ENCODE measurements around the gene CNOT1. TPM values are rescaled to one million over a fixed set of nuclear protein-coding genes. Genes with fewer than 3 reads are reported as not detected.
A peak's percentile ranks its signal among the peaks of the same experiment; 100 is the strongest.

The CNOT1 gene
- total RNA-seq, 1 experiment from 2014 or later = 198 TPM

- DNase-seq = peak; percentile 28
- H3K27me3 ChIP-seq (ENCODE audit: control insufficient read depth, insufficient read depth, low read length) = no peaks in the 10 kb centered on the region; the same call in 1 of the 2 replicates
- no peaks in the 10 kb centered on the region; the same call in 1 of the 2 replicates for H3K36me3 ChIP-seq (replicated peaks; ENCODE audit: control insufficient read depth, insufficient read depth, low read length)
- H3K4me3 ChIP-seq (ENCODE audit: insufficient read depth, low read depth, low read length) = no peak overlapping the region
Observed at GRCh38 chr16:58510776-58511628, 118.6 kb downstream of the CNOT1 start.

DNA sequence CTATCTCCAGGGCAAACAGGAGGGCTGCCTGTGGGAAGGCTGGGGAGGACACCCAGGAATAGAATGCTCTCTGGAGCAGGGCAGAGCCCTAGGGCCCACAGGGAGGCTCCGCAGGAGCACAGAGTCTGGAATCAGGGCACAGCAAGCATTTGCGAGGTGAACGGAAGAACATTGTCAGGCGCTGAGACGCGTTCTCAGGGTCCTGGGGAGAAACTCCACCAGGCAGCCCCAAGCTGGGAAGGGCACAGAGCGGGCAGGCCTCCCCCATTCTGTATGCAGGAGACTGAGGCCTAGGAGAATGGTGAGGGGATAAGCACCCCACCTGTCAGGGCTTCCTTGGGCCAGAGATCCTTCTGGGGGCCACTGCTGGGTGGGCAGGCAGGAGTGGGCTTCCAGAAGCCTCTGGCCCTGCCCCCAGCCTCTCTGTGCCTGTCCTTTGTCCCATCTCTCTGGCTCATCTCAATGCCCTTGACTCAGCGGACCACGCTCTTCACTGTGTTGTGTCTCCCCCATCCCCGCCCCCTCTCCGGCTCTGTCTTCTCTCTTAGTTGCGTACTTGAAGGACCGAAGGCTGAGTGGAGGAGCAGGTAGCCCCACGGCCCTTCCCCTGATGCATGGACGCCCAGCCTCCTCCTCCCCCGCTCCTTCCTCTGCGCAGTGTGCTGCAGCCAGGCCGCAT is 119.4 kb downstream of the CNOT1 start:
- H3K4me3 ChIP-seq (ENCODE audit: insufficient read depth, low read depth, low read length) = no peak overlapping the region
- peak; percentile 36 for DNase-seq
- H3K27me3 ChIP-seq (ENCODE audit: control insufficient read depth, insufficient read depth, low read length) = no peaks in the 10 kb centered on the region; the same call in 1 of the 2 replicates
- no peaks in the 10 kb centered on the region; the same call in 1 of the 2 replicates for H3K36me3 ChIP-seq (replicated peaks; ENCODE audit: control insufficient read depth, insufficient read depth, low read length)

- no peak for DNase-seq
- Histone ChIP-seq H3K36me3 (replicated peaks; ENCODE audit: control insufficient read depth, insufficient read depth, low read length) (no peaks in the 10 kb centered on the region; the same call in 1 of the 2 replicates), H3K27me3 (ENCODE audit: control insufficient read depth, insufficient read depth, low read length) (no peaks in the 10 kb centered on the region; the same call in 1 of the 2 replicates), H3K4me3 (ENCODE audit: insufficient read depth, low read depth, low read length) (no peak overlapping the region)
Observed at GRCh38 chr16:58509256-58510096, 120.2 kb downstream of the CNOT1 start.

- no peak for DNase-seq
- no peaks in the 10 kb centered on the region; the same call in 1 of the 2 replicates for H3K36me3 ChIP-seq (replicated peaks; ENCODE audit: control insufficient read depth, insufficient read depth, low read length)
- H3K4me3 ChIP-seq (ENCODE audit: insufficient read depth, low read depth, low read length) = no peak overlapping the region
- H3K27me3 ChIP-seq (ENCODE audit: control insufficient read depth, insufficient read depth, low read length) = no peaks in the 10 kb centered on the region; the same call in 1 of the 2 replicates
Observed at GRCh38 chr16:58508671-58509251, 120.9 kb downstream of the CNOT1 start.

- no peaks in the 10 kb centered on the region; the same call in 1 of the 2 replicates for H3K27me3 ChIP-seq (ENCODE audit: control insufficient read depth, insufficient read depth, low read length)
- H3K36me3 ChIP-seq (replicated peaks; ENCODE audit: control insufficient read depth, insufficient read depth, low read length) = no peaks in the 10 kb centered on the region; the same call in 1 of the 2 replicates
- DNase-seq = no peak
- H3K4me3 ChIP-seq (ENCODE audit: insufficient read depth, low read depth, low read length) = no peak overlapping the region
Observed at GRCh38 chr16:58507963-58508670, 121.5 kb downstream of the CNOT1 start.

DNA sequence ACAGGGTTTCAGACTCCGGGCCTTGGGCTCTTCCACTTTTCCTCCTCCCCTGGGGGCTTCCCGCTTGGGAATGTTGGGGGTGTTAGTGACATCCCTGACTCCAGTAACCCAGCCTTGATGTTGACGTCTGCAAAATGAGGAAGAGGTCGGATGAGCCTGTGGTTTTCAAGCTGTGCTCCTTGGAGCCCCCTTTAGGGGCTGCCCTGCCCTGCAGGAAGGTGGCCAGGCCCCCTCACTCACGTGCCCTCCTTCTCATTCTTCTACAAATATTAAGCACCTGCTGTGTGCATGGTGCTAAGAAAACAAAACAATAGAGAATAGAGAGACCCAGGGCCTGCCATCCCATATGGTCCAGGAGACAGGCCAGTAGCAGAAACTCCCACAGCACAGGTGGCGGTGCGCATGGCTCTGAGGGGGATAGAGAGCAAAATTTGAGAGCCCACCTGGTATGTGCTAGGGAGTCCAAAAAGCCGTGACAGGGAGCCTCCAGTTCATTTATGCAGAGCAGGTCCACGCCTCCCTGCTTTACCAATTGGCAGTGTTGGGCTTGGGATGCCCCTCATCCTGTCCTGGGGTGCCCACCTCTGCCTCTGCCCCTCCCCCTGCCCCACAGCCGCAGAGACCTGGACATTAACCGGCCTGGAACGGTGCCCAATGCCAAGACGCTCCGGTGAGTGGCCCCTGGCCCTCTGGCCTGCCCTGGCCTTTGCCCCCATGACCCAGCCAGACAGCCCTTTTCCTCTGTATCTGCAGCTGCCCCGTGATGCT is 122.2 kb downstream of the CNOT1 start:
- no peak for DNase-seq

DNA sequence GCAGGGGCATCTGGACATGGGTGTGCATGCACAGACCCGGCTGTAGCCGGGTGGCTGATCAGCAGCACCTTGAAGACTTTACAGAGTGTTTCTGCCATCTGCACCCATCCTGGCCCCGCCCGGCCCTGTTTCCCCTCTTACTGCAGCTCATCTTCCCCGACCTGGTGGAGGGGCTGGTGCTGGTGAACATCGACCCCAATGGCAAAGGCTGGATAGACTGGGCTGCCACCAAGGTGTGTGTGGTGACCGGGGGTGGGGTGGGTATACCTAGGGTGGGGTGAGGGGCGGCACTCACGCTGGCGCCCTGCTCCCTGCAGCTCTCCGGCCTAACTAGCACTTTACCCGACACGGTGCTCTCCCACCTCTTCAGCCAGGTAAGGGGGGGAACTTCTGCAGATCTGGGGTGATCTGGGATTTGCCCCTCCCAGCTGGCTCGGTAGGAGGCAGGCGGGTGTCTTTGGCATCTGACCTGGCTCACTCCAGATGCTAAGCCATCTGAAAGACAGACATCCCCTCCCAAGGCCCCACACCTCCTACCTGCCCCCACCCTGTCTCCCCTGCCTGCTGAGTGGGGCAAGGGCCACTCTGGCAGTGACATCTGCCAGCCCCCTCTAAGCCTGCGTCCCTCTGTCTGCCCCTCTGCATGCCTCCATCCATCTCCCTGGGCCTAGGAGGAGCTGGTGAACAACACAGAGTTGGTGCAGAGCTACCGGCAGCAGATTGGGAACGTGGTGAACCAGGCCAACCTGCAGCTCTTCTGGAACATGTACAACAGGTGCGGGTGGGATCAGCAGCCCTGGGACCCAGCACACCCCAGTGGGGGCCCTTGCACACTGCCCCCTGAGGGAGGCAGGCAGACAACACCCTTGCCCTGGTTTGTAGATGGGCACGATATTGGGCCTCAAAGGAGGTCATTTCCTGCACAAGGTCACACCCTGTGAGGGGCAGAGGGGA is 123.1 kb downstream of the CNOT1 start:
- DNase-seq = peak; percentile 48
- Histone ChIP-seq H3K4me3 (ENCODE audit: insufficient read depth, low read depth, low read length) (no peak overlapping the region), H3K27me3 (ENCODE audit: control insufficient read depth, insufficient read depth, low read length) (no peaks in the 10 kb centered on the region; the same call in none of the 2 replicates), H3K36me3 (replicated peaks; ENCODE audit: control insufficient read depth, insufficient read depth, low read length) (no peaks in the 10 kb centered on the region; the same call in 1 of the 2 replicates)

More for the DNA sequence above, 122.2 kb downstream of the CNOT1 start:
- Histone ChIP-seq H3K27me3 (ENCODE audit: control insufficient read depth, insufficient read depth, low read length) (no peaks in the 10 kb centered on the region; the same call in none of the 2 replicates), H3K4me3 (ENCODE audit: insufficient read depth, low read depth, low read length) (no peak overlapping the region), H3K36me3 (replicated peaks; ENCODE audit: control insufficient read depth, insufficient read depth, low read length) (no peaks in the 10 kb centered on the region; the same call in 1 of the 2 replicates)

DNA sequence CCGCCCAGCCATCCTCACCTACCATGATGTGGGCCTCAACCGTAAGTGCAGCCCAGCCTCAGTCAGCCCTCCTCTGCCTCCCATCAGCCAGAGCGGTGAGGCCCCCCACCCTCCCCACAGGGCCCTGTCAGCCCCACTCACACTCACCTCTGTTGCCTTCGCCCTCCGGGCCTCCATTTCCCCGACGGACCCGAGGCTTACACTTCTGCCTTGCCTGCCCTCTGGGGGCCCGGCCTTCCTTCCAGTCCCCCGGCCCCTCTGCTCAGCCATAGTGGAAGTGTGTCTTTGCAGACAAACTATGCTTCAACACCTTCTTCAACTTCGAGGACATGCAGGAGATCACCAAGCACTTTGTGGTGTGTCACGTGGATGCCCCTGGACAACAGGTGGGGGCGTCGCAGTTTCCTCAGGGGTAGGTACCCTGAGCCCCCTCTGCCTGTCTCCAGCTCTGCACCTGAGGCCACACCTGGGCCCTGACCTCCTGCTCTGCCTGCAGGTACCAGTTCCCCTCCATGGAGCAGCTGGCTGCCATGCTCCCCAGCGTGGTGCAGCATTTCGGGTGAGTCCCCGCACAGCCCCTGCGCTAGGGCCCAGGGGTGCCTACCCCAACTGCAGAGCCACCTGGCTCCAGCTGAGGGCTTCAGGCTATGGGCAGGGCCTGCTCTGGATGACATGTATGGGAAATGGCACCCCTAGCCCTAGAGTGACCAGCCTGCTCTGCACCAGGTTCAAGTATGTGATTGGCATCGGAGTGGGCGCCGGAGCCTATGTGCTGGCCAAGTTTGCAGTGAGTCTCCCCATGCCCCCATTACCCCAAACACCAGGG is 125.5 kb downstream of the CNOT1 start:
- peak; percentile 26 for DNase-seq
- Histone ChIP-seq H3K27me3 (ENCODE audit: control insufficient read depth, insufficient read depth, low read length) (peaks cover 10% of the 10 kb centered on the region; the same call in 1 of the 2 replicates), H3K4me3 (ENCODE audit: insufficient read depth, low read depth, low read length) (no peak overlapping the region), H3K36me3 (replicated peaks; ENCODE audit: control insufficient read depth, insufficient read depth, low read length) (no peaks in the 10 kb centered on the region)

DNA sequence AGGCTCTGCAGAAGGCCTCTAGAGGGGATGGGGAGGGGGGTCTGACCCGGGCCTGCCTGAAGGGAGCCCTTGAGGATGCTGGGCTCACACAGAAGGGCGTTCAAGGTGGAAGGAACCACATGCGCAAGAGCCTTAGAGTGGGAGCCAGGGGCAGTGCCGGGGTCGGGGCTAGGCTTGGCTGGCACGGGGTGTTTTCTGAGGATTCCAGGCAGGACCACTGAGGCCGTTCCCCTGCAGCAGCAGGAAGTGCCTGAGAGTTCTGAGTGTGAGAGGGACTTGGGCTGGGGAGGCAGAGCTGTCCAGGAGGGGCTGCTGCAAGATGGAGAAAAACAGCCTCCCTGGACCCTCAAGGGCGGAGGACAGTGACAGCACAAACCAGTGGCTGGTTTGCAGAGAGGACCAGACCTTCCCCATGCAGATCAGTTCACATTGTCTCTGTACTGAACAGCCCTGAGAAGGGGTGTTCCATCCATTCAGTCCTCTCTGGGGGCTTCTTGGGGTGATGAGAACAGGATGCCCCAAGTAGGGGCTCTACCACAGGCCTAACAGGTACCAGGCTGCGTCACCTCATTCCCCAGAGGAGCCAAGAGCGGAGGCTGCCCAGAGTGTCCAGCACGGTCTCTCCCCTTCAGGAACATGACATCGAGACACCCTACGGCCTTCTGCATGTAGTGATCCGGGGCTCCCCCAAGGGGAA is 126.3 kb downstream of the CNOT1 start:
- H3K27me3 ChIP-seq (ENCODE audit: control insufficient read depth, insufficient read depth, low read length) = peaks cover 10% of the 10 kb centered on the region; the same call in 1 of the 2 replicates
- H3K36me3 ChIP-seq (replicated peaks; ENCODE audit: control insufficient read depth, insufficient read depth, low read length) = no peaks in the 10 kb centered on the region
- peak; percentile 35 for DNase-seq
- H3K4me3 ChIP-seq (ENCODE audit: insufficient read depth, low read depth, low read length) = no peak overlapping the region

DNA sequence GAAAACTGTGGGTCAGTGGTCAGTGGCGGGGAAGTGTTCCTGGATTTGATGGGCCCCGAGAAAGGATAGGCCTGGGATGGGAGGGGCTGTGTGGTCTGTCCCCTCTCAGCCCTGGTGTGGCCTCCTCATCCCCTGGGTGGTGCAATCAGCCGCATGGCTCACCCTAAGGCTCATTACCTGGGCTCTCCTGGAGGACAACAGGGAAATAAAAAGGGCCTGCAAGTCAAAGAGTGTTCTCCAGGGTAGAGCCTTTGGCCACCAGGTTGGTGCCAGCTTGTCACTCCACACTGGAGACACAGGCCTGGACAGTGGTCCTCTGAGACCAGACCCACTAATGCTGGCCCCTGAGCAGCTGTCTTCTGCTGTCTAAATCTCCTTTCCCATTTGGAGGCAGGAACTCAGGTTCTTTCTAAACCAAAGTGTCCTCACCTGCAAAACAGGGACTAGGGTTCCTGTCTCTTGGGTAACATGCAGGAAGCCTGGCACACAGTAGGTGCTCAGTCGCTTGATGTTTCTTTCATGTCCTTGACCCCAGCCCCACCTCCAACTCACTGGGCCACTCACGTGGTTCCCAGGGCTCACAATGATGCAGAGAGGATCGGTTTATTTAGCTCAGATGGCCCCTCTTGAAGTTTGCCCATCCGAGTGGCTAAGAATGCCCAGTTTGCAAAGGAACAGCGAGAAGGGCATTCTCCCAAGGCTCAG is 127.3 kb downstream of the CNOT1 start:
- peaks cover 10% of the 10 kb centered on the region; the same call in 1 of the 2 replicates for H3K27me3 ChIP-seq (ENCODE audit: control insufficient read depth, insufficient read depth, low read length)
- peak; percentile 43 for DNase-seq
- no peaks in the 10 kb centered on the region for H3K36me3 ChIP-seq (replicated peaks; ENCODE audit: control insufficient read depth, insufficient read depth, low read length)
- no peak overlapping the region for H3K4me3 ChIP-seq (ENCODE audit: insufficient read depth, low read depth, low read length)

Measured in H7 (cell line).